Naive B cell (primary cell): ENCODE measurements around the gene AHDC1. TPM values are rescaled to one million over a fixed set of nuclear protein-coding genes. Genes with fewer than 3 reads are reported as not detected.
"Not testable (repeated sequence)": the region's sequence is repeated elsewhere in the genome, so short reads cannot be mapped to it uniquely, and the experiment has no call there.

Experiments
- ATAC-seq, 2 donors: fragments of 150-1000 bp; cut with Tn5 transposase; 2 replicates each; pipeline ENCODE4 v1.10.0; 2021; ENCODE audit warnings: low read depth in 2 of 2, mild to moderate bottlenecking in 2 of 2, moderate library complexity in 2 of 2
- DNase-seq: peaks from one replicate; pipeline ENCODE4 v3.0.0; 2022
- H3K27ac Mint-ChIP-seq, 6 donors: one replicate each; pipeline ENCODE4 v1.8.0; 2020 to 2022; ENCODE audit warnings: mild to moderate bottlenecking in 6 of 6, mixed read lengths in 6 of 6, moderate library complexity in 5 of 6, inconsistent platforms in 2 of 6
- H3K27me3 Mint-ChIP-seq, 3 donors: one replicate each; pipeline ENCODE4 v1.8.0; 2021 to 2022; ENCODE audit warnings: mixed read lengths in 3 of 3, mild to moderate bottlenecking in 1 of 3
- H3K36me3 Mint-ChIP-seq, 2 donors: one replicate each; pipeline ENCODE4 v1.8.0; 2020 to 2022; ENCODE audit warnings: mixed read lengths in 2 of 2, inconsistent platforms in 1 of 2, mild to moderate bottlenecking in 1 of 2
- H3K4me1 Mint-ChIP-seq, 3 donors: one replicate each; pipeline ENCODE4 v1.8.0; 2020 to 2022; ENCODE audit warnings: mixed read lengths in 3 of 3, inconsistent platforms in 1 of 3, mild to moderate bottlenecking in 1 of 3, moderate library complexity in 1 of 3
- H3K4me3 Mint-ChIP-seq, 8 donors: one replicate each; pipeline ENCODE4 v1.8.0; 2020 to 2022; ENCODE audit warnings: mild to moderate bottlenecking in 8 of 8, mixed read lengths in 8 of 8, moderate library complexity in 8 of 8, inconsistent platforms in 2 of 8
- H3K9me3 Mint-ChIP-seq, 7 donors: one replicate each; pipeline ENCODE4 v1.8.0; 2020 to 2022; ENCODE audit warnings: mixed read lengths in 7 of 7, mild to moderate bottlenecking in 5 of 7, inconsistent platforms in 2 of 7, moderate library complexity in 1 of 7
- polyA plus RNA-seq, 6 donors: library from polyadenylated mRNA; unstranded; fragments of 300-500 nt; fragmentation: Illumina TruSeq; gene quantifications; one replicate each; pipeline ENCODE4 v1.2.3, GENCODE V29; 2021; ENCODE audit warnings: low read depth in 6 of 6

The AHDC1 gene
- polyA plus RNA-seq, 6 donors from 2014 or later: 0.15 to 2.3 (median 0.91) TPM

- Mint-ChIP-seq H3K4me1 (peaks cover 37 to 55% (median 44%) of the 10 kb centered on the region in 3 donors), H3K36me3 (peaks cover under 1 to 7% of the 10 kb centered on the region in 2 donors), H3K4me3 (no peak overlapping the region), H3K9me3 (no peaks in the 10 kb centered on the region), H3K27ac (peak overlapping the region in 2 of 6 donors; percentile 94 to 98), H3K27me3 (no peaks in the 10 kb centered on the region)
- ATAC-seq: peak; percentile 52 to 64
- no peak for DNase-seq
Observed at GRCh38 chr1:27626031-27626935, 22.3 kb upstream of the AHDC1 start.

- H3K4me1 Mint-ChIP-seq: peaks cover 32 to 49% (median 39%) of the 10 kb centered on the region in 3 donors
- H3K9me3 Mint-ChIP-seq: no peaks in the 10 kb centered on the region
- H3K4me3 Mint-ChIP-seq: no peak overlapping the region
- H3K27ac Mint-ChIP-seq: no peak overlapping the region
- no peaks in the 10 kb centered on the region for H3K27me3 Mint-ChIP-seq
- ATAC-seq (no peak), DNase-seq (no peak)
- H3K36me3 Mint-ChIP-seq: peaks cover 5 to 9% of the 10 kb centered on the region in 2 donors
Observed at GRCh38 chr1:27624467-27625178, 20.7 kb upstream of the AHDC1 start.

- Mint-ChIP-seq H3K27ac (peak overlapping the region in 2 of 6 donors; percentile 78 to 81), H3K36me3 (peaks cover 5 to 18% of the 10 kb centered on the region in 2 donors), H3K4me1 (peaks cover 31 to 49% (median 39%) of the 10 kb centered on the region in 3 donors), H3K4me3 (peak overlapping the region in 4 of 8 donors; percentile 32 to 81 (median 47)), H3K9me3 (no peaks in the 10 kb centered on the region), H3K27me3 (no peaks in the 10 kb centered on the region)
- DNase-seq: no peak
- no peak for ATAC-seq
Observed at GRCh38 chr1:27623327-27624212, 19.6 kb upstream of the AHDC1 start.

GRCh38 chr1:27622828-27623227 lies 18.9 kb upstream of the AHDC1 start:
- Mint-ChIP-seq H3K27me3 (no peaks in the 10 kb centered on the region), H3K27ac (peak overlapping the region in 1 of 6 donors; percentile 58), H3K9me3 (no peaks in the 10 kb centered on the region), H3K4me1 (peaks cover 33 to 52% (median 41%) of the 10 kb centered on the region in 3 donors), H3K36me3 (peaks cover 5 to 23% of the 10 kb centered on the region in 2 donors), H3K4me3 (peak overlapping the region in 3 of 8 donors; percentile 32 to 81 (median 62))
- ATAC-seq (no peak), DNase-seq (no peak)

- Mint-ChIP-seq H3K36me3 (peaks cover 10 to 39% of the 10 kb centered on the region in 2 donors), H3K4me3 (peak overlapping the region in 4 of 8 donors; percentile 26 to 71 (median 60)), H3K27me3 (no peaks in the 10 kb centered on the region), H3K9me3 (no peaks in the 10 kb centered on the region), H3K27ac (peak overlapping the region in 4 of 6 donors; percentile 12 to 59 (median 25)), H3K4me1 (peaks cover 41 to 55% (median 42%) of the 10 kb centered on the region in 3 donors)
- DNase-seq (no peak), ATAC-seq (no peak)
Observed at GRCh38 chr1:27621051-27621920, 17.3 kb upstream of the AHDC1 start.

- Mint-ChIP-seq H3K36me3 (peaks cover 10 to 51% of the 10 kb centered on the region in 2 donors), H3K4me3 (peak overlapping the region in 2 of 8 donors; percentile 26 to 61), H3K27ac (peak overlapping the region in 4 of 6 donors; percentile 39 to 79 (median 50)), H3K4me1 (peaks cover 41 to 63% (median 50%) of the 10 kb centered on the region in 3 donors)
- H3K9me3 Mint-ChIP-seq, DNase-seq, ATAC-seq, H3K27me3 Mint-ChIP-seq: not testable (repeated sequence)
Observed at GRCh38 chr1:27619782-27620438, 16.0 kb upstream of the AHDC1 start.

GRCh38 chr1:27618341-27619082 lies 14.6 kb upstream of the AHDC1 start:
- DNase-seq (no peak), ATAC-seq (peak; percentile 76 to 93)
- peak overlapping the region; percentile 56 to 96 (median 76) for H3K27ac Mint-ChIP-seq
- no peaks in the 10 kb centered on the region for H3K27me3 Mint-ChIP-seq
- peak overlapping the region in 7 of 8 donors; percentile 8 to 80 (median 61) for H3K4me3 Mint-ChIP-seq
- H3K36me3 Mint-ChIP-seq: peaks cover 20 to 52% of the 10 kb centered on the region in 2 donors
- no peaks in the 10 kb centered on the region for H3K9me3 Mint-ChIP-seq
- H3K4me1 Mint-ChIP-seq: peaks cover 41 to 64% (median 51%) of the 10 kb centered on the region in 3 donors

- H3K36me3 Mint-ChIP-seq: peaks cover 22 to 54% of the 10 kb centered on the region in 2 donors
Observed at GRCh38 chr1:27617420-27617819, 13.5 kb upstream of the AHDC1 start.

GRCh38 chr1:27616441-27616840 lies 12.5 kb upstream of the AHDC1 start:
- DNase-seq (no peak), ATAC-seq (no peak)
- Mint-ChIP-seq H3K9me3 (no peaks in the 10 kb centered on the region), H3K4me3 (peak overlapping the region in 1 of 8 donors; percentile 47), H3K4me1 (peaks cover 36 to 66% (median 57%) of the 10 kb centered on the region in 3 donors), H3K36me3 (peaks cover 32 to 58% of the 10 kb centered on the region in 2 donors), H3K27ac (peak overlapping the region in 2 of 6 donors; percentile 16 to 78), H3K27me3 (no peaks in the 10 kb centered on the region)

More at GRCh38 chr1:27617420-27617819, 13.5 kb upstream of the AHDC1 start:
- no peak for DNase-seq
- ATAC-seq: no peak
- H3K27me3 Mint-ChIP-seq: no peaks in the 10 kb centered on the region
- peaks cover 37 to 64% (median 54%) of the 10 kb centered on the region in 3 donors for H3K4me1 Mint-ChIP-seq
- H3K27ac Mint-ChIP-seq: peak overlapping the region in 4 of 6 donors; percentile 5 to 87 (median 57)
- peak overlapping the region in 1 of 8 donors; percentile 63 for H3K4me3 Mint-ChIP-seq
- H3K9me3 Mint-ChIP-seq: no peaks in the 10 kb centered on the region

GRCh38 chr1:27615346-27616192 lies 11.6 kb upstream of the AHDC1 start:
- Mint-ChIP-seq H3K36me3 (peaks cover 28 to 58% of the 10 kb centered on the region in 2 donors), H3K27me3 (no peaks in the 10 kb centered on the region), H3K9me3 (no peaks in the 10 kb centered on the region), H3K4me1 (peaks cover 41 to 61% (median 48%) of the 10 kb centered on the region in 3 donors), H3K27ac (peak overlapping the region in 2 of 6 donors; percentile 16 to 76), H3K4me3 (no peak overlapping the region)
- DNase-seq (no peak), ATAC-seq (no peak)
